Prostate gland (tissue), 2 donors: ENCODE data around the gene JTB. TPM values are rescaled to one million over a fixed set of nuclear protein-coding genes. Genes with fewer than 3 reads are reported as not detected.
A peak's percentile ranks its signal among the peaks of the same experiment; 100 is the strongest.
"Not testable (repeated sequence)": the region's sequence is repeated elsewhere in the genome, so short reads cannot be mapped to it uniquely, and the experiment has no call there.

Source experiments
- DNase-seq: peaks from one replicate; pipeline ENCODE4 v3.0.0-alpha.2; 2019; ENCODE audit warnings: low spot score
- H3K27ac ChIP-seq, 2 donors: fragments of 200-600 bp; sonication (generic); 2 replicates each; pipeline ENCODE4 v1.5.1; 2017 to 2019
- H3K27me3 ChIP-seq: fragments of 200-600 bp; sonication (generic); replicated peaks from 2 replicates; pipeline ENCODE4 v1.5.1; 2019; ENCODE audit not compliant: insufficient read depth
- H3K36me3 ChIP-seq, 2 donors: fragments of 200-600 bp; sonication (generic); 1 replicate in 1 of 2; 2 replicates in 1 of 2; pipeline versions ENCODE4 v1.5.1 to v1.8.1; 2017 to 2019
- H3K4me1 ChIP-seq: fragments of 200-600 bp; sonication (generic); replicated peaks from 2 replicates; pipeline ENCODE4 v1.5.1; 2019
- H3K4me3 ChIP-seq, 2 donors: fragments of 200-600 bp; sonication (generic); 2 replicates each; pipeline ENCODE4 v1.5.1; 2017 to 2019
- H3K9me3 ChIP-seq: fragments of 200-600 bp; sonication (generic); 2 replicates; pipeline ENCODE4 v1.5.1; 2017
- CTCF ChIP-seq, 4 experiments: fragments of 200-600 bp in 2 of 4; fragments of 450-650 bp in 2 of 4; sonication (generic) in 2 of 4; IDR thresholded peaks; 1 replicate in 3 of 4; 2 replicates in 1 of 4; pipeline ENCODE4 v1.5.1; 2016 to 2019; ENCODE audit warnings: antibody characterized with exemption in 4 of 4, mild to moderate bottlenecking in 2 of 4, moderate library complexity in 2 of 4
- POLR2A ChIP-seq: fragments of 450-650 bp; IDR thresholded peaks from one replicate; pipeline ENCODE4 v1.6.1; 2016; ENCODE audit warnings: antibody characterized with exemption, mild to moderate bottlenecking
- POLR2AphosphoS5 ChIP-seq: sonication (generic); formaldehyde crosslinking; IDR thresholded peaks from one replicate; pipeline ENCODE4 v1.6.1; 2017; ENCODE audit warnings: antibody characterized with exemption
- WGBS: methylation state at CpG from one replicate; pipeline ENCODE4 v1.1.5; 2018; 5-methylcytosine and 5-hydroxymethylcytosine counted together
- intact Hi-C: fragments of 100-400 bp; cut with DNase I; formaldehyde crosslinking; loops from one replicate; pipeline ENCODE4 v1.14.2; 2022
- total RNA-seq, 2 donors: library from RNA; depleted of rRNA; stranded (reverse); fragments of >200 nt; gene quantifications; one replicate each; pipeline ENCODE4 v1.1.0, GENCODE V29; 2016

The JTB gene
- total RNA-seq, 2 donors from 2014 or later, result 234 to 404 TPM

- no peaks in the 10 kb centered on the region for H3K36me3 ChIP-seq
- no peaks in the 10 kb centered on the region for H3K4me1 ChIP-seq
- peak overlapping the region in 1 of 2 donors; percentile 89 for H3K27ac ChIP-seq
- no peaks in the 10 kb centered on the region for H3K27me3 ChIP-seq
- intact Hi-C loops, result no loop called here
- H3K4me3 ChIP-seq, result no peak overlapping the region
- no peak for DNase-seq
- no peaks in the 10 kb centered on the region for H3K9me3 ChIP-seq
- WGBS, result 64% methylated on average over 6 of the region's 6 CpGs
- TF ChIP-seq POLR2AphosphoS5 (no peak), CTCF (IDR thresholded peaks at IDR 0.05) (no peak), POLR2A (no peak)
Observed at GRCh38 chr1:153984123-153984894, 6.8 kb upstream of the JTB start.

DNA sequence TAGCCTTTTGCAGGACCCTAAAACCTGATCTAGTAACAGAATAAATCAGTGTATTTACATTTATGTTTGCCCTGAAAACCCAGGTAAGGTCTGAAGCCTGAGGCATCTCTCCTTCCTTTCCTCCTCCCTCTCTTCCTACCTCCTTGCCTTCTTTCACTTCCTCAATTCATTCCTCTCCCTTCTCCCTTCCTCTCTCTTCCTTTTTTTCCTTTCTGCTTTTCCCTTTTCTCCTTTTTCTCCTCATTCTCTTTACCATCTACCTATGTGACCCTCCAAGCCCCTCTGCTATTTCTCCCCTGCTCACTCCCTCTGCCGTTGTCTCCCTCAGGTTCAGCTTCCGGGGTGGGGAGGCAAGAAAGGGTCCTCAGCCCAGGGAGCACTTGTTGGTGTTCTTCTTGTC lies 4.3 kb upstream of the JTB start:
- DNase-seq, intact Hi-C loops: not testable (repeated sequence)
- WGBS, result 98% methylated on average over 2 of the region's 2 CpGs

DNA sequence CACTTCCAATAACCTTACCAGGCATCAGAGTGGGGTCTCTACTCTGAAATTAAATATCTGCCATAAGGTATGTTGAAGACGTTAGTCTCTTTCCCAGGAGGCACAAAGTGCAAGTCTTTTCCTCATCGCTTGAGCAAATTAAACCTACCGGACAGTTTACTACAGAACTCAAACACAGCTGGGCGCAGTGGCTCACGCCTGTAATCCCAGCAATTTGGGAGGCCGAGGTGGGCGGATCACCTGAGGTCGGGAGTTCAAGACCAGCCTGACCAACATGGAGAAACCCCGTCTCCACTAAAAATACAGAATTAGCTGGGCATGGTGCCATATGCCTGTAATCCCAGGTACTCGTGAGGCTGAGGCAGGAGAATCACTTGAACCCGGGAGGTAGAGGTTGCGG lies 1.6 kb upstream of the JTB start:
- 92% methylated on average over 12 of the region's 12 CpGs for WGBS
- intact Hi-C loops, H3K4me3 ChIP-seq: not testable (repeated sequence)

More for the DNA sequence above, 4.3 kb upstream of the JTB start:
- H3K27ac ChIP-seq, H3K27me3 ChIP-seq, H3K4me3 ChIP-seq, H3K4me1 ChIP-seq, H3K36me3 ChIP-seq, H3K9me3 ChIP-seq: not testable (repeated sequence)

DNA sequence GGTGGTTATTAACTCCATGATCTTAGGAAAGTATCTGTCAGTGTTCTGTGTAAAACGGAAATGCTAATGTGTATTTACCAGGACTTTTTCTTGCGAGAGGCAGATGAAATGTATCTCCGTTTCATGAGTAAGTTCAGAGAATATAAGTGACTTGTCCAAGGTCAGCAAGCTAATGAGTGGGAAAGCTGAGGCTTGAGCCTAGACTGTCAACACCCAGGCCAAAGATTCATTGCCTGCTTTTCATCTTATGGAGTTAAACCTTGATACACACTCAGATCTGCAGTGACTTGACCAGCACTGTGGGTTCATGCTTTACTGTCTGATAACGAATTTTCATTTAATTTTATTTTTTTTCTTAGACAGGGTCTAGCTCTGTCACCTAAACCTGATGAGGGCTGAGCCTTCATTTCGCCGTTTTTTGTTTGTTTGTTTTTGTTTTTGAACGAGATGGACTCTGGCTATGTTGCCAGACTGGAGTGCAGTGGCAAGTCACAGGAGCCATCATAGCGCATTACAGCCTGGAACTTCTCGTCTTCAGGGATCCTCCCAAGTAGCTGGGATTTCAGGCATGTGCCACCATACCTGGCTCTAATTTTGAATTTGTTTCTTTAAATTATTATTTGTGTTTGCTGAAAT lies 918 bp upstream of the JTB start:
- no peaks in the 10 kb centered on the region for H3K36me3 ChIP-seq
- H3K9me3 ChIP-seq, result no peaks in the 10 kb centered on the region
- H3K27me3 ChIP-seq, result no peaks in the 10 kb centered on the region
- no peak for TF ChIP-seq POLR2AphosphoS5
- no peak for TF ChIP-seq POLR2A
- no peak for TF ChIP-seq CTCF (IDR thresholded peaks at IDR 0.05)
- H3K4me3 ChIP-seq, result peak overlapping the region; percentile 96 to 98
- peak overlapping the region; percentile 96 for H3K27ac ChIP-seq
- WGBS, result 62% methylated on average over 9 of the region's 9 CpGs
- no peaks in the 10 kb centered on the region for H3K4me1 ChIP-seq
- DNase-seq, result no peak
- intact Hi-C loops, result no loop called here

More for the DNA sequence above, 1.6 kb upstream of the JTB start:
- H3K27ac ChIP-seq, H3K36me3 ChIP-seq, H3K4me1 ChIP-seq, H3K27me3 ChIP-seq, H3K9me3 ChIP-seq, DNase-seq: not testable (repeated sequence)

DNA sequence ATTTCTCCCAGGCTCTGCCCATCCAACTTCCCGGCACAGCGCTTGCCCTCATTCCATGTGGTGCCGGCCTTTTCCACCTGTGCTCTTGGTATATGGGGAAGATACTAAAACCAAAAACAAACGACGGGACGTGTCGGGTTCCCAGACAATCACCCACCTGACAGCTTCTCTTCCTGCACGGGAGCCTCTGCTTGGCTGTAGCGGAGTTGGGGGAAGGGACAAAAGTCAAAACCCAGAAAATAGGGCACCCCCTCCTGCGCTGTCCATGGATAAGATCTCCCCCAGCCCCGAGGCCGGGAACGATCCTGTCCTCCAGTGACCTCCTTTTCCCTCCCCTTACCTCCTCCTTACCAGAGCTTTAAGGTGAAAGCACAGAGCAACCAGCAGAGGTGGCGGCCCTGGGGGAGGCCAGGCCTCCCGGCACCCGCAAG lies 640 bp downstream of the JTB start:
- H3K4me3 ChIP-seq, result peak overlapping the region; percentile 96 to 98
- under 1% methylated on average over 16 of the region's 16 CpGs for whole genome bisulfite sequencing
- no peak for TF ChIP-seq POLR2AphosphoS5
- TF ChIP-seq CTCF (IDR thresholded peaks at IDR 0.05), result no peak
- TF ChIP-seq POLR2A, result no peak
- H3K27me3 ChIP-seq, result no peaks in the 10 kb centered on the region
- H3K27ac ChIP-seq, result peak overlapping the region; percentile 96
- no peaks in the 10 kb centered on the region for H3K36me3 ChIP-seq
- no peaks in the 10 kb centered on the region for H3K4me1 ChIP-seq
- no peaks in the 10 kb centered on the region for H3K9me3 ChIP-seq
- DNase-seq, result peak; percentile 24
- intact Hi-C loops, result no loop called here

- intact Hi-C loops, result no loop called here
- WGBS, result 77% methylated on average over 7 of the region's 7 CpGs
- Histone ChIP-seq H3K4me3 (no peak overlapping the region), H3K4me1 (no peaks in the 10 kb centered on the region), H3K27me3 (no peaks in the 10 kb centered on the region), H3K36me3 (no peaks in the 10 kb centered on the region), H3K9me3 (no peaks in the 10 kb centered on the region), H3K27ac (no peak overlapping the region)
- DNase-seq, result no peak
- TF ChIP-seq CTCF (IDR thresholded peaks at IDR 0.05), result no peak
- TF ChIP-seq POLR2AphosphoS5, result no peak
- no peak for TF ChIP-seq POLR2A
Observed at GRCh38 chr1:153973525-153973924, 3.9 kb downstream of the JTB start.
